Vagina (tissue), 2 donors: Measurements from ENCODE around the gene TPRN. TPM values are rescaled to one million over a fixed set of nuclear protein-coding genes. Genes with fewer than 3 reads are reported as not detected.
A peak's percentile ranks its signal among the peaks of the same experiment; 100 is the strongest.

Experiments
- DNase-seq, 2 donors: peaks; one replicate each; pipeline ENCODE4 v3.0.0-alpha.2; 2017; ENCODE audit errors: extremely low spot score in 2 of 2
- H3K27ac ChIP-seq: fragments of 200-600 bp; sonication (generic); one replicate; pipeline ENCODE4 v1.5.1; 2019
- H3K27me3 ChIP-seq: fragments of 200-600 bp; sonication (generic); one replicate; pipeline ENCODE4 v1.5.1; 2019
- H3K36me3 ChIP-seq, 2 donors: fragments of 200-600 bp; sonication (generic); one replicate each; pipeline ENCODE4 v1.5.1; 2017 to 2019
- H3K4me1 ChIP-seq: fragments of 200-600 bp; sonication (generic); one replicate; pipeline ENCODE4 v1.5.1; 2019
- H3K4me3 ChIP-seq, 2 donors: fragments of 200-600 bp; sonication (generic); 1 replicate in 1 of 2; 2 replicates in 1 of 2; pipeline ENCODE4 v1.5.1; 2016 to 2019
- H3K9me3 ChIP-seq: fragments of 200-600 bp; sonication (generic); one replicate; pipeline ENCODE4 v1.5.1; 2019
- CTCF ChIP-seq, 3 experiments: fragments of 450-650 bp in 2 of 3; fragments of 200-600 bp in 1 of 3; sonication (generic) in 1 of 3; IDR thresholded peaks; one replicate each; pipeline ENCODE4 v1.5.1; 2017 to 2019; ENCODE audit warnings: antibody characterized with exemption in 3 of 3, mild to moderate bottlenecking in 2 of 3, moderate library complexity in 2 of 3
- POLR2A ChIP-seq, 2 donors: fragments of 450-650 bp; IDR thresholded peaks; one replicate each; pipeline ENCODE4 v1.6.1; 2017; ENCODE audit warnings: antibody characterized with exemption in 2 of 2, mild to moderate bottlenecking in 2 of 2, moderate library complexity in 2 of 2
- POLR2AphosphoS5 ChIP-seq, 2 donors: sonication (generic); formaldehyde crosslinking; IDR thresholded peaks; one replicate each; pipeline ENCODE4 v1.9.0; 2017; ENCODE audit warnings: antibody characterized with exemption in 2 of 2, mild to moderate bottlenecking in 2 of 2, low read depth in 1 of 2; ENCODE audit not compliant: insufficient read depth in 1 of 2
- intact Hi-C: fragments of 100-400 bp; cut with DNase I; formaldehyde crosslinking; loops from one replicate; pipeline ENCODE4 v1.15.1; 2023
- total RNA-seq: library from RNA; depleted of rRNA; stranded (reverse); fragments of >200 nt; gene quantifications from one replicate; pipeline ENCODE4 v1.2.3, GENCODE V29; 2016

TPRN gene
- total RNA-seq, 1 donor from 2014 or later = 6.9 TPM

GRCh38 chr9:137211532-137211931, 11.0 kb upstream of the TPRN start:
- Histone ChIP-seq H3K4me1 (peaks cover 6% of the 10 kb centered on the region), H3K9me3 (no peaks in the 10 kb centered on the region), H3K36me3 (no peaks in the 10 kb centered on the region), H3K4me3 (no peak overlapping the region), H3K27me3 (no peaks in the 10 kb centered on the region), H3K27ac (no peak overlapping the region)
- intact Hi-C loops = no loop called here
- DNase-seq = no peak
- TF ChIP-seq CTCF (IDR thresholded peaks at IDR 0.05) (no peak), POLR2A (IDR thresholded peaks at IDR 0.05) (no peak), POLR2AphosphoS5 (IDR thresholded peaks at IDR 0.05; ENCODE audit: insufficient read depth in 1 of 2, low read depth in 1 of 2) (no peak)

- TF ChIP-seq POLR2AphosphoS5 (IDR thresholded peaks at IDR 0.05; ENCODE audit: insufficient read depth in 1 of 2, low read depth in 1 of 2) (no peak), CTCF (IDR thresholded peaks at IDR 0.05) (no peak), POLR2A (IDR thresholded peaks at IDR 0.05) (no peak)
- Histone ChIP-seq H3K36me3 (no peaks in the 10 kb centered on the region), H3K9me3 (no peaks in the 10 kb centered on the region), H3K4me3 (peak overlapping the region; percentile 76 to 96), H3K27me3 (no peaks in the 10 kb centered on the region), H3K4me1 (peaks cover 46% of the 10 kb centered on the region), H3K27ac (no peak overlapping the region)
- intact Hi-C loops = no loop called here
- DNase-seq = no peak
Observed at GRCh38 chr9:137206602-137207001, 6.1 kb upstream of the TPRN start.

DNA sequence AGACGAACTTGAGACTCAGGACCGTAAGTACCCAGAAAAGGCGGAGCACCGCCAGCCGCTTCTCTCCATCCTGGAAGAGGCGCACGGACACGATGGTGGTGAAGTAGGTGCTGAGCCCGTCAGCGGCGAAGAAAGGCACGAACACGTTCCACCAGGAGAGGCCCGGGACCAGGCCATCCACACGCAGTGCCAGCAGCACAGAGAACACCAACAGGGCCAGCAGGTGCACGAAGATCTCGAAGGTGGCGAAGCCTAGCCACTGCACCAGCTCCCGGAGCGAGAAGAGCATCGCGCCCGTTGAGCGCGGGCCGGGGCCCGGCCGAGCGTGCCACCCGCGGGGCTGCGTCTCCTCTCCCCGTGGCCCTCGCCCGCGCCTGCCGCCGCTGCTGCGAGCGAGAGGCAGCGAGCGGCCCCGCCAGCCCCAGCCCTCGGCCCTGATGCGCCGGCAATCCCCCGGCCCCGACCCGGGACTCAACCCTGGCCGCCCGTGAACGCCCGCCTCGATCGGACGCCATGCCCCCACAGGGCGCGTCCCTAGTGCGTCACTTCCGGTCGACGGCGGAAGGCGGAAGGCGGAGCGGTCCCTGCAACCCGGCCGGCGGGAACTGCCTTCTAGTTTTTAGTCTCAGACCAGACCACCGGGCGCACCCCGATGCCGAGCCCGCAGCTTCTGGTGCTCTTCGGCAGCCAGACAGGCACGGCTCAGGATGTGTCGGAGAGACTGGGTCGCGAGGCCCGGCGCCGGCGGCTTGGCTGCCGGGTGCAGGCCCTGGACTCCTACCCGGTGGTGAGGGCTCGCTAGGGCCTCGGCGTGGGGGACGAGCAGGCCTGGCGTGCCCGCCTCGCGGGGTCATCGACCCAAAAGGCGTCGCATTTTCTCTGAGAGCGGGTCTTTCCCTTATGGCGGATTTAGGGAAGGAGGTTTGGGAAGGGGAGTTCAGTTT, 4.9 kb upstream of the TPRN start, which contains the start of the genes NDOR1 and TMEM203:
Gene NDOR1 (plus strand): TSS at position 575 of the 944 bp plus-strand sequence. CDS start 78 bp downstream, at position 653.
Gene TMEM203 (minus strand): TSS at position 523 of the 944 bp plus-strand sequence. CDS start 234 bp downstream, at position 289.
- peak within 1 kb of the TSS; percentile 76 to 96 for H3K4me3 ChIP-seq
- H3K27ac ChIP-seq = peak within 1 kb of the TSS; percentile 71
- no peak for TF ChIP-seq CTCF (IDR thresholded peaks at IDR 0.05)
- peak in 1 of 2 donors; percentile 38 for TF ChIP-seq POLR2A (IDR thresholded peaks at IDR 0.05)
- TF ChIP-seq POLR2AphosphoS5 (IDR thresholded peaks at IDR 0.05; ENCODE audit: insufficient read depth in 1 of 2, low read depth in 1 of 2) = peak; percentile 87 to 93
- H3K4me1 ChIP-seq = peaks cover 54% of the 10 kb centered on the region
- intact Hi-C loops = no loop called here
- H3K36me3 ChIP-seq = no peaks in the 10 kb centered on the region
- no peaks in the 10 kb centered on the region for H3K27me3 ChIP-seq
- H3K9me3 ChIP-seq = no peaks in the 10 kb centered on the region
- no peak for DNase-seq

GRCh38 chr9:137204731-137205125, 4.2 kb upstream of the TPRN start:
- TF ChIP-seq POLR2AphosphoS5 (IDR thresholded peaks at IDR 0.05; ENCODE audit: insufficient read depth in 1 of 2, low read depth in 1 of 2) = no peak
- no peak for TF ChIP-seq POLR2A (IDR thresholded peaks at IDR 0.05)
- no peak for TF ChIP-seq CTCF (IDR thresholded peaks at IDR 0.05)
- intact Hi-C loops = no loop called here
- Histone ChIP-seq H3K9me3 (no peaks in the 10 kb centered on the region), H3K4me1 (peaks cover 55% of the 10 kb centered on the region), H3K4me3 (peak overlapping the region; percentile 76 to 96), H3K27me3 (no peaks in the 10 kb centered on the region), H3K27ac (peak overlapping the region; percentile 71), H3K36me3 (no peaks in the 10 kb centered on the region)
- no peak for DNase-seq

DNA sequence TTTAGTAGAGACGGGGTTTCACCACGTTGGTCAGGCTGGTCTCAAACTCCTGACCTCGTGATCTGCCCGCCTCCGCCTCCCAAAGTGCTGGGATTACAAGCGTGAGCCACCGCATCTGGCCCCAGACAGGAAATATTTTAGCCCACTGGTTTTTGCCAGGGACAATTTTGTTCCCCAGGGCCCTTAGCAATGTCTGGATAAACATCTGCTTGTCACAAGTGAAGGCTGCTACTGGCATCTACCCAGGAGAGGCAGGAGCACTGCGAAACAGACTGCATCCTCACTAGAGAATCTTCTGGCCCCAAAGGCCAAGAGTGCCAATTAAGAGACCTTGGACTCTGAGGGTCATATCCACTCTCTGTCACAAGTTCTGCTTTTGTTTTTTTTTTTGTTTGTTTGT, 2.4 kb upstream of the TPRN start:
- H3K27me3 ChIP-seq = no peaks in the 10 kb centered on the region
- TF ChIP-seq CTCF (IDR thresholded peaks at IDR 0.05) = no peak
- TF ChIP-seq POLR2A (IDR thresholded peaks at IDR 0.05) = no peak
- no peak for DNase-seq
- no peaks in the 10 kb centered on the region for H3K9me3 ChIP-seq
- H3K27ac ChIP-seq = no peak overlapping the region
- H3K4me1 ChIP-seq = peaks cover 73% of the 10 kb centered on the region
- intact Hi-C loops = no loop called here
- H3K36me3 ChIP-seq = no peaks in the 10 kb centered on the region
- no peak overlapping the region for H3K4me3 ChIP-seq
